Measurements from ENCODE around the gene CDC42SE2. TPM values are rescaled to one million over a fixed set of nuclear protein-coding genes. Genes with fewer than 3 reads are reported as not detected.

Gene CDC42SE2
- total RNA-seq, 1 donor from 2014 or later: 19.4 TPM

- TF ChIP-seq CTCF (IDR thresholded peaks at IDR 0.05) (no peak), POLR2AphosphoS5 (IDR thresholded peaks at IDR 0.05; ENCODE audit: insufficient read depth in 1 of 2, low read depth in 1 of 2) (no peak), POLR2A (IDR thresholded peaks at IDR 0.05) (no peak)
- no peaks in the 10 kb centered on the region for H3K36me3 ChIP-seq
- no peak overlapping the region for H3K4me3 ChIP-seq
- H3K27me3 ChIP-seq: no peaks in the 10 kb centered on the region
- H3K4me1 ChIP-seq: no peaks in the 10 kb centered on the region
- no peak overlapping the region for H3K27ac ChIP-seq
- no peaks in the 10 kb centered on the region for H3K9me3 ChIP-seq
- intact Hi-C loops (cut with DNase I): no loop called here
- no peak for DNase-seq (ENCODE audit: extremely low spot score in 2 of 2)
Measured at GRCh38 chr5:131400585-131400984, 136.7 kb downstream of the CDC42SE2 start.

GRCh38 chr5:131405674-131406073 is 141.8 kb downstream of the CDC42SE2 start:
- no peak for DNase-seq (ENCODE audit: extremely low spot score in 2 of 2)
- Histone ChIP-seq H3K27me3 (no peaks in the 10 kb centered on the region), H3K27ac (no peak overlapping the region), H3K4me3 (no peak overlapping the region), H3K4me1 (no peaks in the 10 kb centered on the region), H3K36me3 (peaks cover 0 to 15% of the 10 kb centered on the region in 2 donors), H3K9me3 (no peaks in the 10 kb centered on the region)
- TF ChIP-seq CTCF (IDR thresholded peaks at IDR 0.05) (no peak), POLR2AphosphoS5 (IDR thresholded peaks at IDR 0.05; ENCODE audit: insufficient read depth in 1 of 2, low read depth in 1 of 2) (no peak), POLR2A (IDR thresholded peaks at IDR 0.05) (no peak)
- intact Hi-C loops (cut with DNase I): no loop called here

GRCh38 chr5:131406076-131406475 is 142.2 kb downstream of the CDC42SE2 start:
- Histone ChIP-seq H3K9me3 (no peaks in the 10 kb centered on the region), H3K27me3 (no peaks in the 10 kb centered on the region), H3K36me3 (peaks cover 0 to 15% of the 10 kb centered on the region in 2 donors), H3K27ac (no peak overlapping the region), H3K4me1 (no peaks in the 10 kb centered on the region), H3K4me3 (no peak overlapping the region)
- intact Hi-C loops (cut with DNase I): no loop called here
- TF ChIP-seq POLR2AphosphoS5 (IDR thresholded peaks at IDR 0.05; ENCODE audit: insufficient read depth in 1 of 2, low read depth in 1 of 2) (no peak), POLR2A (IDR thresholded peaks at IDR 0.05) (no peak), CTCF (IDR thresholded peaks at IDR 0.05) (no peak)
- DNase-seq (ENCODE audit: extremely low spot score in 2 of 2): no peak

GRCh38 chr5:131406975-131407638 is 143.3 kb downstream of the CDC42SE2 start:
- H3K36me3 ChIP-seq: peaks cover 0 to 15% of the 10 kb centered on the region in 2 donors
- H3K27ac ChIP-seq: no peak overlapping the region

More at GRCh38 chr5:131406975-131407638, 143.3 kb downstream of the CDC42SE2 start:
- Histone ChIP-seq H3K4me3 (no peak overlapping the region), H3K27me3 (no peaks in the 10 kb centered on the region), H3K4me1 (no peaks in the 10 kb centered on the region), H3K9me3 (no peaks in the 10 kb centered on the region)
- intact Hi-C loops (cut with DNase I): no loop called here
- TF ChIP-seq POLR2AphosphoS5 (IDR thresholded peaks at IDR 0.05; ENCODE audit: insufficient read depth in 1 of 2, low read depth in 1 of 2) (no peak), POLR2A (IDR thresholded peaks at IDR 0.05) (no peak), CTCF (IDR thresholded peaks at IDR 0.05) (no peak)
- DNase-seq (ENCODE audit: extremely low spot score in 2 of 2): no peak
